Stimulated activated CD8-positive, alpha-beta memory T cell treated with anti-CD3 and anti-CD28 coated beads, Interleukin-4, amount 100 ng/mL, for 24 hours (primary cell): ENCODE measurements around the gene XNDC1N.

Experiments
- DNase-seq: peaks from one replicate; pipeline ENCODE4 v3.0.0-alpha.2; 2020; ENCODE audit warnings: low read depth

The XNDC1N gene

GRCh38 chr11:71927820-71928736 lies at the start of gene XNDC1N:
Gene XNDC1N (minus strand): TSS chr11:71928594. CDS start chr11:71923353, 5,241 bp downstream.
- DNase-seq, result peak; percentile 44

- DNase-seq, result peak; percentile 15
Measured at GRCh38 chr11:71977743-71978418, 49.5 kb upstream of the XNDC1N start.

GRCh38 chr11:71977090-71977489 lies 48.7 kb upstream of the XNDC1N start:
- no peak for DNase-seq

GRCh38 chr11:71976551-71976950 lies 48.2 kb upstream of the XNDC1N start:
- no peak for DNase-seq

- no peak for DNase-seq
Measured at GRCh38 chr11:71971680-71972079, 43.3 kb upstream of the XNDC1N start.

- no peak for DNase-seq
Measured at GRCh38 chr11:71964641-71965040, 36.2 kb upstream of the XNDC1N start.

- no peak for DNase-seq
Measured at GRCh38 chr11:71963468-71963867, 35.1 kb upstream of the XNDC1N start.

- DNase-seq, result no peak
Measured at GRCh38 chr11:71962428-71963038, 34.1 kb upstream of the XNDC1N start.

- no peak for DNase-seq
Measured at GRCh38 chr11:71955898-71956456, 27.6 kb upstream of the XNDC1N start.

- DNase-seq, result no peak
Measured at GRCh38 chr11:71951741-71952310, 23.4 kb upstream of the XNDC1N start.

- no peak for DNase-seq
Measured at GRCh38 chr11:71949034-71949433, 20.6 kb upstream of the XNDC1N start.

GRCh38 chr11:71948314-71949027 lies 20.1 kb upstream of the XNDC1N start:
- no peak for DNase-seq

- no peak for DNase-seq
Measured at GRCh38 chr11:71947498-71947897, 19.1 kb upstream of the XNDC1N start.

- DNase-seq, result no peak
Measured at GRCh38 chr11:71946144-71946571, 17.8 kb upstream of the XNDC1N start.

- DNase-seq, result no peak
Measured at GRCh38 chr11:71940561-71941219, 12.3 kb upstream of the XNDC1N start.

- no peak for DNase-seq
Measured at GRCh38 chr11:71937826-71938225, 9.4 kb upstream of the XNDC1N start.

GRCh38 chr11:71936825-71937224 lies 8.4 kb upstream of the XNDC1N start:
- no peak for DNase-seq

GRCh38 chr11:71935338-71935925 lies 7.0 kb upstream of the XNDC1N start:
- no peak for DNase-seq

GRCh38 chr11:71934213-71934612 lies 5.8 kb upstream of the XNDC1N start:
- no peak for DNase-seq

- DNase-seq, result no peak
Measured at GRCh38 chr11:71933141-71933933, 4.9 kb upstream of the XNDC1N start.
